GM23338 (cell line): ENCODE measurements around the gene ZNF346. TPM values are rescaled to one million over a fixed set of nuclear protein-coding genes. Genes with fewer than 3 reads are reported as not detected.

Experiments
- ATAC-seq: fragments of 200-7000 bp; cut with Tn5 transposase; 3 replicates; pipeline ENCODE4 v1.9.1; 2020
- DNase-seq: peaks from one replicate; pipeline ENCODE4 v3.0.0-alpha.2; 2015; ENCODE audit warnings: low spot score
- H2AFZ ChIP-seq: fragments of 200-600 bp; sonication (generic); 2 replicates; pipeline ENCODE4 v1.8.0; 2016; ENCODE audit warnings: antibody characterized with exemption, mild to moderate bottlenecking, moderate library complexity
- H3F3A ChIP-seq: fragments of 200-600 bp; sonication (generic); replicated peaks from 2 replicates; pipeline ENCODE4 v1.8.0; 2017; ENCODE audit warnings: antibody characterized with exemption, mixed run types, low read depth
- H3K27ac ChIP-seq: fragments of 200-600 bp; sonication (generic); 2 replicates; pipeline ENCODE4 v1.6.1; 2016; ENCODE audit warnings: low read depth
- H3K27me3 ChIP-seq: fragments of 200-600 bp; sonication (generic); 2 replicates; pipeline ENCODE4 v1.8.0; 2016; ENCODE audit warnings: mild to moderate bottlenecking, mixed run types, moderate library complexity; ENCODE audit not compliant: insufficient read depth
- H3K36me3 ChIP-seq: fragments of 200-600 bp; sonication (generic); 2 replicates; pipeline ENCODE4 v1.8.0; 2016; ENCODE audit warnings: mild to moderate bottlenecking; ENCODE audit not compliant: insufficient read depth
- H3K4me1 ChIP-seq: fragments of 200-600 bp; sonication (generic); 2 replicates; pipeline ENCODE4 v1.8.0; 2016; ENCODE audit warnings: mild to moderate bottlenecking, moderate library complexity; ENCODE audit not compliant: insufficient read depth
- H3K4me2 ChIP-seq: fragments of 200-600 bp; sonication (generic); 2 replicates; pipeline ENCODE4 v1.7.1; 2017; ENCODE audit warnings: mixed run types
- H3K4me3 ChIP-seq: fragments of 200-600 bp; sonication (generic); 2 replicates; pipeline ENCODE4 v1.6.1; 2016; ENCODE audit warnings: mixed run types
- H3K79me2 ChIP-seq: fragments of 200-600 bp; sonication (generic); replicated peaks from 2 replicates; pipeline ENCODE4 v1.8.0; 2017; ENCODE audit warnings: mild to moderate bottlenecking; ENCODE audit not compliant: insufficient read depth
- H3K9me2 ChIP-seq: fragments of 200-600 bp; sonication (generic); 2 replicates; pipeline ENCODE4 v1.8.0; 2017; ENCODE audit not compliant: insufficient read depth
- H4K20me1 ChIP-seq: fragments of 200-600 bp; sonication (generic); replicated peaks from 2 replicates; pipeline ENCODE4 v1.8.0; 2017; ENCODE audit warnings: mild to moderate bottlenecking; ENCODE audit not compliant: insufficient read depth
- H3K27ac Mint-ChIP-seq: 2 replicates; pipeline ENCODE4 v1.8.0; 2020; ENCODE audit warnings: inconsistent platforms, mild to moderate bottlenecking, moderate library complexity, mixed read lengths
- H3K27me3 Mint-ChIP-seq: 3 replicates; pipeline ENCODE4 v1.8.0; 2022; ENCODE audit warnings: low read depth, mild to moderate bottlenecking, moderate library complexity, mixed read lengths, inconsistent platforms; ENCODE audit not compliant: insufficient read depth, poor library complexity
- H3K36me3 Mint-ChIP-seq: 3 replicates; pipeline ENCODE4 v1.8.0; 2021; ENCODE audit warnings: low read depth, mild to moderate bottlenecking, inconsistent platforms, moderate library complexity, mixed read lengths
- H3K4me1 Mint-ChIP-seq: 3 replicates; pipeline ENCODE4 v1.8.0; 2020; ENCODE audit warnings: mild to moderate bottlenecking, inconsistent platforms, mixed read lengths
- H3K4me3 Mint-ChIP-seq: 3 replicates; pipeline ENCODE4 v1.8.0; 2021; ENCODE audit warnings: moderate library complexity, mild to moderate bottlenecking, inconsistent platforms, mixed read lengths
- H3K9me3 Mint-ChIP-seq: 3 replicates; pipeline ENCODE4 v1.8.0; 2020; ENCODE audit warnings: moderate library complexity, mild to moderate bottlenecking, inconsistent platforms, mixed read lengths
- CTCF ChIP-seq, 2 experiments: fragments of 200-600 bp in 1 of 2; sonication (generic) in 1 of 2; conservative IDR thresholded peaks; 2 replicates each; pipeline versions ENCODE4 v1.5.1 to v1.6.1; 2016 to 2017; ENCODE audit warnings: antibody characterized with exemption in 2 of 2, low read depth in 2 of 2, mild to moderate bottlenecking in 2 of 2, moderate library complexity in 1 of 2
- ETS1 ChIP-seq: IDR thresholded peaks from 2 replicates; pipeline ENCODE4 v1.6.1; 2016; ENCODE audit warnings: antibody characterized with exemption
- EZH2 ChIP-seq: fragments of 200-600 bp; sonication (generic); IDR thresholded peaks from one replicate; pipeline ENCODE4 v1.8.0; 2017; ENCODE audit warnings: antibody characterized with exemption, mild to moderate bottlenecking, low read depth; ENCODE audit not compliant: unreplicated experiment
- EZH2phosphoT487 ChIP-seq: fragments of 200-600 bp; sonication (generic); IDR thresholded peaks from one replicate; pipeline ENCODE4 v1.8.1; 2018; ENCODE audit warnings: antibody characterized with exemption; ENCODE audit not compliant: unreplicated experiment
- JUNB ChIP-seq: IDR thresholded peaks from one replicate; pipeline ENCODE4 v1.6.1; 2016; ENCODE audit warnings: antibody characterized with exemption; ENCODE audit not compliant: unreplicated experiment
- NANOG ChIP-seq: IDR thresholded peaks from 2 replicates; pipeline ENCODE4 v1.6.1; 2016; ENCODE audit warnings: antibody characterized with exemption, borderline replicate concordance
- POLR2AphosphoS5 ChIP-seq: IDR thresholded peaks from 2 replicates; pipeline ENCODE4 v1.6.1; 2016; ENCODE audit warnings: antibody characterized with exemption, low read depth
- REST ChIP-seq: IDR thresholded peaks from one replicate; pipeline ENCODE4 v1.6.1; 2018; ENCODE audit warnings: antibody characterized with exemption; ENCODE audit not compliant: unreplicated experiment
- STAT1 ChIP-seq: IDR thresholded peaks from one replicate; pipeline ENCODE4 v1.6.1; 2016; ENCODE audit warnings: antibody characterized with exemption; ENCODE audit not compliant: unreplicated experiment
- ZNF114 ChIP-seq: fragments of 250-450 bp; sonication (Bioruptor Pico); IDR thresholded peaks from 2 replicates; pipeline ENCODE4 v1.5.0; 2020; ENCODE audit warnings: mild to moderate bottlenecking, moderate library complexity
- ZNF331 ChIP-seq: fragments of 250-450 bp; sonication (Bioruptor Pico); IDR thresholded peaks from 2 replicates; pipeline ENCODE4 v1.5.0; 2020; ENCODE audit warnings: low read depth, mild to moderate bottlenecking, moderate library complexity
- polyA plus RNA-seq: library from polyadenylated mRNA; unstranded; fragments of >200 nt; fragmentation: Nextera tagmentation; extraction: Ambion mirVana; gene quantifications from 2 replicates; pipeline ENCODE4 v1.2.1, GENCODE V29; 2016
- total RNA-seq: library from RNA; depleted of rRNA; stranded (reverse); fragments of >200 nt; shearing (Covaris generic); gene quantifications from 2 replicates; pipeline ENCODE4 v1.2.3, GENCODE V29; 2014

Gene ZNF346
- total and polyA plus RNA-seq, 2 experiments from 2014 or later, result 11.0 to 27.2 TPM

GRCh38 chr5:177064500-177065277 lies 42.2 kb downstream of the ZNF346 start:
- Mint-ChIP-seq H3K4me3 (no peak overlapping the region), H3K36me3 (peaks cover 3% of the 10 kb centered on the region; the same call in 1 of the 3 replicates), H3K27ac (no peak overlapping the region), H3K27me3 (peaks cover 2% of the 10 kb centered on the region), H3K9me3 (no peaks in the 10 kb centered on the region), H3K4me1 (no peaks in the 10 kb centered on the region)
- H3K27me3 ChIP-seq, result no peaks in the 10 kb centered on the region
- H3K4me2 ChIP-seq, result no peak overlapping the region
- 0 out of 2 replicates have a peak, but pooled peaks cover 4% of the 10 kb centered on the region for H3F3A ChIP-seq
- no peak overlapping the region for H3K4me3 ChIP-seq
- H4K20me1 ChIP-seq, result peaks cover 10% of the 10 kb centered on the region; the same call in 1 of the 2 replicates
- no peaks in the 10 kb centered on the region for H3K36me3 ChIP-seq
- H2AFZ ChIP-seq, result no peak overlapping the region
- TF ChIP-seq POLR2AphosphoS5, result no peak
- no peak for TF ChIP-seq ZNF331 (CRISPR knock-in tag)
- TF ChIP-seq JUNB, result no peak
- no peak for TF ChIP-seq STAT1
- TF ChIP-seq CTCF (conservative IDR thresholded peaks at IDR 0.05; ENCODE audit: low read depth in 2 of 2), result no peak
- no peak for TF ChIP-seq REST
- no peak for TF ChIP-seq NANOG
- TF ChIP-seq ZNF114 (CRISPR knock-in tag), result no peak
- no peak for TF ChIP-seq ETS1
- TF ChIP-seq EZH2phosphoT487, result no peak
- TF ChIP-seq EZH2, result no peak
- H3K9me2 ChIP-seq, result no peaks in the 10 kb centered on the region
- DNase-seq (no peak), ATAC-seq (no peak)
- H3K79me2 ChIP-seq, result no peaks in the 10 kb centered on the region
- H3K4me1 ChIP-seq, result no peaks in the 10 kb centered on the region
- H3K27ac ChIP-seq, result no peak overlapping the region
